Endothelial cell (in vitro differentiated cells): ENCODE results near the gene RNU1-3. TPM values are rescaled to one million over a fixed set of nuclear protein-coding genes. Genes with fewer than 3 reads are reported as not detected.
A peak's percentile ranks its signal among the peaks of the same experiment; 100 is the strongest.
"Not testable (repeated sequence)": the region's sequence is repeated elsewhere in the genome, so short reads cannot be mapped to it uniquely, and the experiment has no call there.

ENCODE experiments used
- DNase-seq: peaks from one replicate; pipeline ENCODE4 v3.0.0; 2021; ENCODE audit warnings: low spot score
- H3K27ac Mint-ChIP-seq: one replicate; pipeline ENCODE4 v1.8.0; 2021; ENCODE audit warnings: mixed read lengths, inconsistent platforms; ENCODE audit not compliant: unreplicated experiment
- H3K27me3 Mint-ChIP-seq: one replicate; pipeline ENCODE4 v1.8.0; 2021; ENCODE audit warnings: mild to moderate bottlenecking, moderate library complexity, mixed read lengths, inconsistent platforms; ENCODE audit not compliant: unreplicated experiment
- H3K36me3 Mint-ChIP-seq: one replicate; pipeline ENCODE4 v1.8.0; 2021; ENCODE audit warnings: mild to moderate bottlenecking, low read depth, mixed read lengths, inconsistent platforms; ENCODE audit not compliant: unreplicated experiment
- H3K4me1 Mint-ChIP-seq: one replicate; pipeline ENCODE4 v1.8.0; 2021; ENCODE audit warnings: mild to moderate bottlenecking, mixed read lengths, inconsistent platforms; ENCODE audit not compliant: unreplicated experiment
- H3K4me3 Mint-ChIP-seq: one replicate; pipeline ENCODE4 v1.8.0; 2021; ENCODE audit warnings: mild to moderate bottlenecking, mixed read lengths, inconsistent platforms; ENCODE audit not compliant: unreplicated experiment
- H3K9me3 Mint-ChIP-seq: one replicate; pipeline ENCODE4 v1.8.0; 2021; ENCODE audit warnings: mixed read lengths, inconsistent platforms; ENCODE audit not compliant: unreplicated experiment
- CTCF ChIP-seq: fragments of 200-600 bp; sonication (generic); IDR thresholded peaks from one replicate; pipeline ENCODE4 v1.5.0; 2021; ENCODE audit warnings: antibody characterized with exemption; ENCODE audit not compliant: unreplicated experiment
- total RNA-seq: library from RNA; stranded (reverse); fragmentation: NEBNext Ultra II Directional; extraction: Animal tissue kit (Norgen Biotek cat#: 25700); gene quantifications from one replicate; pipeline ENCODE4 v1.2.1, GENCODE V29; 2021; ENCODE audit not compliant: unreplicated experiment

The RNU1-3 gene
- total RNA-seq, 1 donor from 2014 or later = 3,428 TPM

GRCh38 chr1:16621300-16621658, 45.5 kb downstream of the RNU1-3 start:
- H3K4me3 Mint-ChIP-seq = no peak overlapping the region
- no peaks in the 10 kb centered on the region for H3K4me1 Mint-ChIP-seq

GRCh38 chr1:16619803-16620501, 46.8 kb downstream of the RNU1-3 start:
- DNase-seq, H3K27ac Mint-ChIP-seq, H3K36me3 Mint-ChIP-seq, H3K27me3 Mint-ChIP-seq, H3K4me3 Mint-ChIP-seq, H3K9me3 Mint-ChIP-seq, H3K4me1 Mint-ChIP-seq: not testable (repeated sequence)

More at GRCh38 chr1:16621300-16621658, 45.5 kb downstream of the RNU1-3 start:
- peaks cover 6% of the 10 kb centered on the region for H3K27me3 Mint-ChIP-seq
- H3K27ac Mint-ChIP-seq = no peak overlapping the region
- H3K36me3 Mint-ChIP-seq = peaks cover 8% of the 10 kb centered on the region
- DNase-seq = no peak
- TF ChIP-seq CTCF = peak; percentile 77
- H3K9me3 Mint-ChIP-seq = no peaks in the 10 kb centered on the region

GRCh38 chr1:16618719-16619118, 48.0 kb downstream of the RNU1-3 start:
- DNase-seq = no peak
- Mint-ChIP-seq H3K4me1 (no peaks in the 10 kb centered on the region), H3K36me3 (no peaks in the 10 kb centered on the region), H3K9me3 (no peaks in the 10 kb centered on the region), H3K27me3 (no peaks in the 10 kb centered on the region), H3K4me3 (no peak overlapping the region), H3K27ac (no peak overlapping the region)
- no peak for TF ChIP-seq CTCF

- no peak overlapping the region for H3K27ac Mint-ChIP-seq
- H3K4me3 Mint-ChIP-seq = no peak overlapping the region
- no peaks in the 10 kb centered on the region for H3K9me3 Mint-ChIP-seq
- no peaks in the 10 kb centered on the region for H3K4me1 Mint-ChIP-seq
- DNase-seq = no peak
- TF ChIP-seq CTCF = no peak
- no peaks in the 10 kb centered on the region for H3K36me3 Mint-ChIP-seq
- no peaks in the 10 kb centered on the region for H3K27me3 Mint-ChIP-seq
Measured at GRCh38 chr1:16617778-16618580, 48.8 kb downstream of the RNU1-3 start.

GRCh38 chr1:16617114-16617631, 49.6 kb downstream of the RNU1-3 start:
- no peak overlapping the region for H3K27ac Mint-ChIP-seq
- no peak for TF ChIP-seq CTCF
- H3K9me3 Mint-ChIP-seq = no peaks in the 10 kb centered on the region
- DNase-seq = peak; percentile 16
- no peaks in the 10 kb centered on the region for H3K27me3 Mint-ChIP-seq
- no peaks in the 10 kb centered on the region for H3K36me3 Mint-ChIP-seq
- H3K4me3 Mint-ChIP-seq = no peak overlapping the region
- H3K4me1 Mint-ChIP-seq = no peaks in the 10 kb centered on the region

Other genes with a start within 250 kb of the RNU1-3 start
- not detected for gene SPATA21, start 229.5 kb downstream of the RNU1-3 start, total RNA-seq
- 192 TPM for gene NECAP2, start 226.2 kb downstream of the RNU1-3 start, total RNA-seq
- 3,428 TPM for gene RNU1-1, start 152.7 kb downstream of the RNU1-3 start, total RNA-seq
- gene NBPF1, start 53.4 kb downstream of the RNU1-3 start, total RNA-seq = 41.8 TPM
- 3,428 TPM for gene RNU1-4, start 73.6 kb upstream of the RNU1-3 start, total RNA-seq
- gene RNU1-2, start 229.0 kb upstream of the RNU1-3 start, total RNA-seq = 3,428 TPM